Thyroid gland (tissue), 4 donors: ENCODE measurements around the gene AIFM1. TPM values are rescaled to one million over a fixed set of nuclear protein-coding genes. Genes with fewer than 3 reads are reported as not detected.

ENCODE experiments used
- DNase-seq, 2 donors: peaks; one replicate each; pipeline ENCODE4 v3.0.0-alpha.2; 2019
- H3K27ac ChIP-seq, 3 donors: fragments of 200-600 bp; sonication (generic); 1 replicate in 2 of 3; 2 replicates in 1 of 3; pipeline ENCODE4 v1.5.1; 2016 to 2019; ENCODE audit warnings: mild to moderate bottlenecking in 1 of 3, moderate library complexity in 1 of 3
- H3K27me3 ChIP-seq: fragments of 200-600 bp; sonication (generic); one replicate; pipeline ENCODE4 v1.5.1; 2019
- H3K36me3 ChIP-seq, 2 donors: fragments of 200-600 bp; sonication (generic); one replicate each; pipeline ENCODE4 v1.5.1; 2016 to 2019
- H3K4me1 ChIP-seq, 2 donors: fragments of 200-600 bp; sonication (generic); one replicate each; pipeline ENCODE4 v1.5.1; 2017 to 2019
- H3K4me3 ChIP-seq, 3 donors: fragments of 200-600 bp; sonication (generic); replicated peaks in 1 of 3; 1 replicate in 2 of 3; 2 replicates in 1 of 3; pipeline ENCODE4 v1.5.1; 2016; ENCODE audit warnings: mild to moderate bottlenecking in 1 of 3
- H3K9me3 ChIP-seq: fragments of 200-600 bp; sonication (generic); one replicate; pipeline ENCODE4 v1.5.1; 2017
- CTCF ChIP-seq, 6 experiments: fragments of 200-600 bp in 3 of 6; fragments of 450-650 bp in 3 of 6; sonication (generic) in 3 of 6; IDR thresholded peaks; one replicate each; pipeline ENCODE4 v1.5.1; 2016 to 2019; ENCODE audit warnings: antibody characterized with exemption in 6 of 6, mild to moderate bottlenecking in 2 of 6, inconsistent platforms in 1 of 6, moderate library complexity in 1 of 6
- POLR2A ChIP-seq, 2 donors: fragments of 450-650 bp; IDR thresholded peaks; one replicate each; pipeline ENCODE4 v1.6.1; 2017; ENCODE audit warnings: antibody characterized with exemption in 2 of 2, mild to moderate bottlenecking in 2 of 2, moderate library complexity in 1 of 2
- WGBS, 2 donors: methylation state at CpG; one replicate each; pipeline ENCODE4 v1.1.5; 2017; 5-methylcytosine and 5-hydroxymethylcytosine counted together
- intact Hi-C: fragments of 100-400 bp; cut with DNase I; formaldehyde crosslinking; loops from one replicate; pipeline ENCODE4 v1.15.1; 2023
- total RNA-seq, 4 donors: library from RNA; depleted of rRNA; stranded (reverse); fragments of >200 nt; gene quantifications; one replicate each; pipeline ENCODE4 v1.2.3, GENCODE V29; 2016

AIFM1 gene
- total RNA-seq, 4 donors from 2014 or later, result 13.3 to 21.1 (median 17.3) TPM

- no peaks in the 10 kb centered on the region for H3K4me1 ChIP-seq
- DNase-seq, result no peak
- no peak for TF ChIP-seq POLR2A (IDR thresholded peaks at IDR 0.05)
- no peak for TF ChIP-seq CTCF (IDR thresholded peaks at IDR 0.05)
- H3K27ac ChIP-seq, result no peak overlapping the region
- intact Hi-C loops, result no loop called here
- H3K36me3 ChIP-seq, result no peaks in the 10 kb centered on the region
- H3K4me3 ChIP-seq, result no peak overlapping the region
- no peaks in the 10 kb centered on the region for H3K9me3 ChIP-seq
- 94% methylated on average over 6 to 11 of the region's 11 CpGs for WGBS, 2 donors
- H3K27me3 ChIP-seq, result no peaks in the 10 kb centered on the region
Observed at GRCh38 chrX:130184168-130184567, 18.5 kb upstream of the AIFM1 start.

GRCh38 chrX:130179579-130180215, 14.1 kb upstream of the AIFM1 start:
- WGBS, 2 donors, result 60 to 61% methylated on average over 7 of the region's 7 CpGs
- Histone ChIP-seq H3K27ac (no peak overlapping the region), H3K9me3 (no peaks in the 10 kb centered on the region), H3K36me3 (no peaks in the 10 kb centered on the region), H3K4me3 (no peak overlapping the region), H3K4me1 (no peaks in the 10 kb centered on the region), H3K27me3 (no peaks in the 10 kb centered on the region)
- intact Hi-C loops, result no loop called here
- no peak for TF ChIP-seq POLR2A (IDR thresholded peaks at IDR 0.05)
- TF ChIP-seq CTCF (IDR thresholded peaks at IDR 0.05), result no peak
- DNase-seq, result no peak

GRCh38 chrX:130179170-130179569, 13.5 kb upstream of the AIFM1 start:
- intact Hi-C loops, result no loop called here
- 80 to 81% methylated on average over 2 to 5 of the region's 5 CpGs for WGBS, 2 donors

GRCh38 chrX:130176942-130177341, 11.3 kb upstream of the AIFM1 start:
- no peak overlapping the region for H3K4me3 ChIP-seq
- no peak for DNase-seq
- intact Hi-C loops, result no loop called here

More at GRCh38 chrX:130179170-130179569, 13.5 kb upstream of the AIFM1 start:
- no peak for TF ChIP-seq POLR2A (IDR thresholded peaks at IDR 0.05)
- TF ChIP-seq CTCF (IDR thresholded peaks at IDR 0.05), result no peak
- no peaks in the 10 kb centered on the region for H3K4me1 ChIP-seq
- no peaks in the 10 kb centered on the region for H3K27me3 ChIP-seq
- no peaks in the 10 kb centered on the region for H3K36me3 ChIP-seq
- no peak for DNase-seq
- no peak overlapping the region for H3K4me3 ChIP-seq
- H3K9me3 ChIP-seq, result no peaks in the 10 kb centered on the region
- H3K27ac ChIP-seq, result no peak overlapping the region

More at GRCh38 chrX:130176942-130177341, 11.3 kb upstream of the AIFM1 start:
- WGBS, 2 donors, result 68 to 69% methylated on average over 4 of the region's 4 CpGs
- H3K36me3 ChIP-seq, result no peaks in the 10 kb centered on the region
- H3K4me1 ChIP-seq, result no peaks in the 10 kb centered on the region
- TF ChIP-seq POLR2A (IDR thresholded peaks at IDR 0.05) (no peak), CTCF (IDR thresholded peaks at IDR 0.05) (no peak)
- no peaks in the 10 kb centered on the region for H3K27me3 ChIP-seq
- no peak overlapping the region for H3K27ac ChIP-seq
- no peaks in the 10 kb centered on the region for H3K9me3 ChIP-seq
